IPS DF 4.7 (cell line): ENCODE measurements around the gene TCN1.
"Not testable (repeated sequence)": the region's sequence is repeated elsewhere in the genome, so short reads cannot be mapped to it uniquely, and the experiment has no call there.

Source experiments
- DNase-seq: peaks from one replicate; pipeline ENCODE4 v3.0.0-alpha.2; 2013; ENCODE audit warnings: low spot score; ENCODE audit errors: extremely low read depth

TCN1 gene

GRCh38 chr11:59857439-59858434 lies 8.6 kb downstream of the TCN1 start:
- DNase-seq: no peak

DNA sequence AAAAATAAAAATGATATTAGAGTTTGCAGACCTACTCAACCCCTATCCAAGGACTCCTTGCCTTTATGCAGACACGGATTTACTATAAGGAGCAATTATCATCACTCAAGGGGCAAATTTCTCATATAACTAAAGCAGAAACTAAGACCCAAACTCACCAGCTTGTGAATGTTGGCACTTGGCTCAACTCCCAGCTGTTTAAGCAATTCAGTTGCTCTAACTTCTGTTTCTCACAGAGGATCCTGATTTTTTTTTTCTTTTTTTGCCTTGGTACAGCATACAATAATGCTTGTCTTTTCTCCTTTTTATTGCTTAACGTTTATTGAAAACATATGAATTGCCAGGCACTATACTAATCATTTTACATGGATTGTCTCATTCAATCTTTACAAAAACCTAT lies 11.4 kb downstream of the TCN1 start:
- no peak for DNase-seq

GRCh38 chr11:59851416-59851815 lies 14.9 kb downstream of the TCN1 start:
- not testable (repeated sequence) for DNase-seq

GRCh38 chr11:59849551-59849950 lies 16.7 kb downstream of the TCN1 start:
- not testable (repeated sequence) for DNase-seq

- DNase-seq: no peak
Observed at GRCh38 chr11:59849129-59849528, 17.2 kb downstream of the TCN1 start.

DNA sequence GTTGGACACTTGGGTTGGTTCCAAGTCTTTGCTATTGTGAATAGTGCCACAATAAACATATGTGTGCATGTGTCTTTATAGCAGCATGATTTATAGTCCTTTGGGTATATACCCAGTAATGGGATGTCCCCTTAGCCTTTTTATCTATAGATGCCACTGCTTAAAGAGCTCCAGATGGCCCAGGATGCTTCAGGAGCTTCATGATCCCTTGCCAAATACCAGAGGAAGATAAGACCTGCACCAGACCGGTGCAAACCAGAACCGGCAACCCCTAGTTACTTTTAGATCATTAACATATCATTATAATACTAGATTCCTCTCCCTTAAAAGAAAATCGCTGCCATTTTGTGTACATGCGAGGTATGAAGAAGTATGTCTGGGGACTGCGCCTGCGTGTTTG lies 17.8 kb downstream of the TCN1 start:
- not testable (repeated sequence) for DNase-seq

DNA sequence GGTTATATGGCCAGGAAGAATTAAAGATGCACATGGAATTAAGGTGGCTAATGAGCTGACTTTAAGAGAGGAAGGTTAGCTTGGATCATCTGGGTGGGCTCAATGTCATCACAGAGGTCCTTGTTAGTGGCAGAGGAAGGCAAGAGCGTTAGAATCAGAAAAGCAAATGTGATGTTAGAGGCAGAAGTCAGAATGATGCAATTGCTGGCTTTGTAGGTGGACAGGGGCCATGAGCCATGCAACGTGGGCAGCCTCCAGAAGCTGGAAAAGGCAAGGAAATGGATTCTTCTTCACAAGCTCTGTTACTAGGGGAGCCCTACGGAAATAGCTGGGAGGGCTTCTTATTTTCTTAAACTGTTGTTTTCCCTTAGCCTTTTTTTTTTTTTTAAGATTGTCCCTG lies 18.7 kb downstream of the TCN1 start:
- no peak for DNase-seq

DNA sequence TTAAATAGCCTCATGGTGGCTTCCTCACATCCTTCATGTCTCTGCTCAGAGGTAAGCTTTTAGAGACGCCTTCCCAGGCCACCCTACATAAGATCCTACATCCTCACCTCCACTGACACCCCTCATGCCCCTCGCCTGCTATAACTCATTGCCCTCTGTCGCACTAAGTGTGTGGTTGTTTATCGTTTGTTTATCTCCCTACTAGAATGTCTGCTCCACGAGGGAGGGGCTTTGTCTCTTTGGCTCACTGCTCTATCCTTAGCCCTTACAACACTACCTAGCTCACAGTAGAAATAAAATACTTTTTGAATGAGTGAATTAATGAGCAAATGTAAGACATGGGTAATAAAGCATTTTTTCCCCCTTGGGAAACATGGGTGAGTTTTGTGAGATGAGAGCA lies 19.7 kb downstream of the TCN1 start:
- no peak for DNase-seq

DNA sequence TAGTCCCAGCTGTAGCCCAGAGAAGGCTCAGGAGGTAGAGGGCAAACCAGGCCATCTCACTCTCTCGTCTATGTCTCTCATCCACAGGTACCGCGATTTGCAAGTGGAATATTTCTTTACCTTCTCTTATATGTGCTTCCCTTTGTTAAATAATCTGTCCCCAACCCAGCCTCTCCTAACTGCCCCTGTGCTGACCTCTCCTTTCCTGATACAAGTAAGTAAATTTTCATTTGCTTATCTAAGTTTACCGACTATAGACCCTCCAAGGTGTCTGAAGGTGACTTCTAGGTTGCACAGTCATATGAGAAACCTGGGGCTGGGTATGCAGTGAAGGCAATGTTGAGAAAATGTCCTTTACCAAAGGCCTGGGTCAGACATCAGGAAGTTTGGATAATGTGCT lies 20.9 kb downstream of the TCN1 start, which contains the start of gene CBLIF:
CBLIF (minus strand) TSS at position 101 of the 400 bp plus-strand sequence; CDS start at position 55, 46 bp downstream.
- DNase-seq: no peak

DNA sequence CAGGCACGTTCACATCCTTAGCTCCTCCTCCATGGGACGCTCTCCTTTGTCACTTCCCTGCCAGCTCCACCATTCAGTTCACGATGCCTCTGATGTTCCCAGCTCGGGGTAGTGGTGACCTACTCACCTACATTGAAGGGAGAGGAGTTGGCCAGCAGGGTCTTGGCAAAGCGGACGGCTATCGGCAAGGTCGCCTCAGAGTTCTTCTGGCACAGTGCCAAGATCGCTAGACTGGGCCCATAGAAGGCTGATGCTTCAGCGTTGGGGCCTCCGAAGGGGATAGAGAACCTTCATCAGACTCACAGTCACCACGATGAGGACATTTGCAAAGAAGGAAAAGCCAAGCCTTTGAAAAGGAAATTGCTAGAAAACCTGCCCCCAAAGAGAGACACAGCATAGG lies 24.0 kb downstream of the TCN1 start:
- no peak for DNase-seq

DNA sequence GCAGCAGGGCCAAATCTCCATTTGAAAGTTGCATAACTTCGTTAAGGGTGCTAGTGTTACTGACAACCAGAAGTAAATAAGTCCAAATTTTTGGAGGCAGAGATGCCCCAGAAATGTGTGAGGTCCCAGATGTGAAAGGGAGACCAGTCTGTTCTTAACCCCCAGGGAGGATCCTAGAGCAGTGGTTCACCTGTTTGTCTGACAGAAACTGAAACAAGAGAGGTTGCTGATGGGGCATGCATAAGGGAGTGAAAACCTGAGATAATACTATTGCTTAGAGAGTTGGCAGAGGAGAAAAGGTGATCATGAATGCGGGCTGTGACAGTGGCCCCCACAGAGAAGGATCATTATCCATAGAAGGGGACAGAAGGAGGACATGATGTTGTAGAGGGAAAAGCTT lies 24.8 kb downstream of the TCN1 start:
- DNase-seq: no peak

DNA sequence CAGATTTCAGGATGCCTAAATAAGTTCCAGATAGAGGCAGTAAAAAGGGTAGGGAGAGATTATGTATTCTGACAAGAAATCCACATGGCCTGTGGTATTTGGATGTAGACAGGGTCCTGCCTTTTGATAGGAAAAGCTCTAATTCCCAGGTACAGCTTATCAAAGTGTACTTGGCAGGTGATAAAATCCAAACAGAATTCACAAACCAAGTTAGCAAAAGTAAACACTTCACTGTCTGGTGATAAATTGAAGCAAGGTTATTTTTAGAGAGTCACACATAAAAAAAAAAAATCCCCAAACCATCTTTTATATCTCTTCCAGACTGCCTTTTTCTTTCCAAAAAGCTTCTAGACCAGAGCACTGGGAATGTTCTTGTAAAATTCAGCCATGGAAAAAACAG lies 26.7 kb downstream of the TCN1 start:
- no peak for DNase-seq

DNA sequence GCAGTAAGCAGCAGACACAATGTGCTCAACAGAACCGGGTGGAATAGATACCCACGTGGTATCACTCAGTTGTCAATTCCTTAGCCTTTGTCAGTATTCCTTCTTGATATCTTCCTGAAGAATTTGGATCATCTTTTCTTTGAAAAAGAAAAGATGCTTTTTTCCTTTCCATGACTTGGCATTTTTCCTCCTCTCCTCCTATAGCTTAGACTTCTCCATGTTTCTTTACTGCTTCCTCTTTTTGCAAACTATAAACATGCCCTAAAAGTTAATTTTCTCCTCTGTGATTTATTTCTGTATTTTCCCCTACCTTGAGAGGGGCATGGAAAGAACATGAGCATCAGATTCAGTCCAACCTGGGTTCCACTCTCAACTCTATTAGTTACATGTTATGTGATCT lies 32.7 kb downstream of the TCN1 start:
- DNase-seq: no peak

GRCh38 chr11:59829358-59829757 lies 36.9 kb downstream of the TCN1 start:
- DNase-seq: no peak

DNA sequence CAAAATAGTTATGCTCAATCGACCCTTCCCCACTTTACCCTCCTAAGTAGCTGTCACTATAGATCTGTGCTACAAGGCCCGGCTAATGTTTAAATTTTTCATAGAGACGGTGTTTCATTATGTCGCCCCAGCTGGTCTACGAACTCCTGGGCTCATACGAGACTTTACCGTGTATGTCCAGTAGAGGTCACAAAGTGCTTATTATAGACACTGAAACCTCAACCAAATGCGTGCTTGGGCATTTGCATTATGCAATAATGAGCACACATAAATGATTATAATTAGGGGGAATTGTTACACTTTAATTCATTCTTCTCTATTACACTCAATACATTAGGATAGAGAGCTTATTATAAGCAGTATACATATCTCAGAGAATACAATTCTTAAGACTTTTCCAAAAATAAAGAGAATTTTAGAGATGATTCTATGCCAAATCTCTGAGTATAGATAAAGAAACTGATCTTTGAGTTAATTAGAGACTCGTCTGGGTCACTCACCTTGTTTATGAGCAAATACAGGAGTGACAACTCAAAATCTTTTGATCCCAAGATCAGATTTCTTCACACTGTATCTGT lies 43.2 kb downstream of the TCN1 start:
- no peak for DNase-seq

GRCh38 chr11:59818572-59818971 lies 47.7 kb downstream of the TCN1 start:
- no peak for DNase-seq

DNA sequence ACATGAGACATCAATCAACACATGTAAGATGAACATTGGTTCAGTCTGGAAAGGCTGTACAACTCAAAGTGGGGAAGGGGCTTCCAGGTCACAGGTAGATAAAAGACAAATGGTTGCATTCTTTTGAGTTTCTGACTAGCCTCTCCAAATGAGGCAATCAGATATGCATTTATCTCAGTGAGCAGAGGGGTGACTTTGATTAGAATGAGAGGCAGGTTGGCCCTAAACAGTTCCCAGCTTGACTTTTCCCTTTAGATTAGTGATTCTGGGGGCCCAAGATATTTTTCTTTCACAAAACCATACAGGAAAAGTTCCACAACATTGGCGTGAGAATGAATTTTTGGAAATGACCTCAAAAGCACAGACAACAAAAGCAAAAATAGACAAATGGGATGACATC lies 49.9 kb downstream of the TCN1 start:
- DNase-seq: not testable (repeated sequence)

DNA sequence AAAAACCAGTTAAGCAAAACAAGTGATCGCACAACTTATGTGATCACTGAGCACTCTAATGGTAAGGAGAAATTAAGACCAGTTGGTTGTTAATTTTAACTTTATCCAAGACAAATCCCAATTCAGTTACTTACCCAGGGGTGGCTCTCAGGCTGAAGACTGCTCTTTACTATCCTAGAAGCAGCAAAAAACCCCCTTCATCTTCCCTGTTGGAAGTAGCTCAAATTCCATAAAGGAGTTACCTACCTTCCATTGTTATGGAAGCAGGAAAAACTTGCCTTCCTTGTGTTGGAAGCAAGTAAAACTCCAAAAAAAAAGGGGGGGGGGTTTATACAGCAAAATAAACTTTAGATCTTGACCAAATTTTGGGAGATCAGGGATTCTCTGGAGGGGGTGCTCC lies 50.5 kb downstream of the TCN1 start:
- no peak for DNase-seq

DNA sequence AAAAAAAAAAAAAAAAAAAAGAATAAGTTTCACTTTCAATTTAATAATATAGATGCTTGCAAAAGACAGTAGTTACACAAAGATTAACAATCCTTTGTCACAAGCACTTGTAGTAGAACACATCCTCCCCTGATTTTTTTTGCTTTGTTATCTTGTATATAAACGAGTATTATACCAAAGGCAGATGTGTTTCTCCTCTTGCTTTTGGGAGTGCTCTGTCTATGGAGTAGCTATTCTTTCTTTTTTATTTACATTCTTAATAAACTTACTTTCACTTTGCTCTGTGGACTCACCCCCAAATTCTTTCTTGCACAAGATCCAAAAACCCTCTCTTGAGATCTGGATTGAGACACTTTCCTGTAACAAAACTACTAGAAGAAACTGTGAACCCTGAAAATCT lies 52.3 kb downstream of the TCN1 start:
- DNase-seq: no peak

DNA sequence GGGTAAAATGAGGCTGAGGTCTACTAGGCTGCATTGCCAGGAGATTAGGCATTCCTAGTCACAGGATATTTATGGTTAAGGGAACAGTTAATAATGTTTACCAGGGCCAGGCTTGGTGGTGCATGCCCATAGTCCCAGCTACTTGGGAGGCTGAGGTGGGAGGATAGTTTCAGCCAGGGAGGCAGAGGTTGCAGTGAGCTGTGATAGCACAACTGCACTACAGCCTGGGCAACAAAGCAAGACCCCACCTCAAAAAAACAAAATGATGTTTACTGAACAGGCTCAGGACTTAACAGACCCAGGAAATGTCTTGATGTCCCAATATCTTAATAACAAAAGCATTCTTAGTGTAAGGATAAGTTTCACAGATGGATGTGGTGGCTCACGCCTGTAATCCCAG lies 52.9 kb downstream of the TCN1 start:
- no peak for DNase-seq

GRCh38 chr11:59812220-59812619 lies 54.1 kb downstream of the TCN1 start:
- DNase-seq: no peak

DNA sequence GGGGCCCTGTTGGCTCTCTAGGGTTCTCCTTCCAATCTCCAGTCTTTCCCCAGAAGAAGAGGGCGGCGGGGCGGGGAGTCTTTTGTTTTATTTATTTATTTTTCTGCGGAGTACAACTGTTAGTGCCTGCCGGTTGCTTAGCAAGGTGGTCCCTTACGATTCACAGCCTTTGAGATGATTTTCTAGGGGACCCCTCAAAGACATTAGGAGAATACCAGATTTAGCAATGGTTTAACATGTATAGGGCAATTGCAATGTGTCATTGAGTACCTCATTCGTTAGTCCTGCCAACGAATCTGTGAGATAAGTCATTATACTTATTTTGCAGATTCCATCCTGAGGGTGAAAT lies 55.4 kb downstream of the TCN1 start:
- DNase-seq: no peak
